ENCODE measurements around the gene LGSN.
"Not testable (repeated sequence)": the region's sequence is repeated elsewhere in the genome, so short reads cannot be mapped to it uniquely, and the experiment has no call there.

The LGSN gene

GRCh38 chr6:63333440-63333839 is 13.7 kb upstream of the LGSN start:
- no peak for DNase-seq (ENCODE audit: low read depth)
- no peak for TF ChIP-seq CTCF (conservative IDR thresholded peaks at IDR 0.05; ENCODE audit: control insufficient read depth, insufficient read depth, low read depth, low read length)
- no peak overlapping the region for H3K4me3 ChIP-seq (ENCODE audit: control insufficient read depth, low read depth, low read length)

- not testable (repeated sequence) for H3K4me3 ChIP-seq (ENCODE audit: control insufficient read depth, low read depth, low read length); DNase-seq (ENCODE audit: low read depth)
These were observed 6.8 kb upstream of the LGSN start for GRCh38 chr6:63326630-63327029.

GRCh38 chr6:63322981-63323380 is 3.2 kb upstream of the LGSN start:
- DNase-seq (ENCODE audit: low read depth) = no peak
- TF ChIP-seq CTCF (conservative IDR thresholded peaks at IDR 0.05; ENCODE audit: control insufficient read depth, insufficient read depth, low read depth, low read length) = no peak
- H3K4me3 ChIP-seq (ENCODE audit: control insufficient read depth, low read depth, low read length) = no peak overlapping the region

- TF ChIP-seq CTCF (conservative IDR thresholded peaks at IDR 0.05; ENCODE audit: control insufficient read depth, insufficient read depth, low read depth, low read length) = no peak
- no peak overlapping the region for H3K4me3 ChIP-seq (ENCODE audit: control insufficient read depth, low read depth, low read length)
- DNase-seq (ENCODE audit: low read depth) = no peak
These were observed 2.0 kb upstream of the LGSN start for GRCh38 chr6:63321821-63322220.

- DNase-seq (ENCODE audit: low read depth) = no peak
- H3K4me3 ChIP-seq (ENCODE audit: control insufficient read depth, low read depth, low read length) = no peak overlapping the region
- TF ChIP-seq CTCF (conservative IDR thresholded peaks at IDR 0.05; ENCODE audit: control insufficient read depth, insufficient read depth, low read depth, low read length) = no peak
These were observed 2.1 kb downstream of the LGSN start for GRCh38 chr6:63317641-63318040.

- H3K4me3 ChIP-seq (ENCODE audit: control insufficient read depth, low read depth, low read length) = no peak overlapping the region
- DNase-seq (ENCODE audit: low read depth) = no peak
- no peak for TF ChIP-seq CTCF (conservative IDR thresholded peaks at IDR 0.05; ENCODE audit: control insufficient read depth, insufficient read depth, low read depth, low read length)
These were observed 3.7 kb downstream of the LGSN start for GRCh38 chr6:63316113-63316512.

- no peak overlapping the region for H3K4me3 ChIP-seq (ENCODE audit: control insufficient read depth, low read depth, low read length)
- DNase-seq (ENCODE audit: low read depth) = no peak
- TF ChIP-seq CTCF (conservative IDR thresholded peaks at IDR 0.05; ENCODE audit: control insufficient read depth, insufficient read depth, low read depth, low read length) = no peak
These were observed 6.7 kb downstream of the LGSN start for GRCh38 chr6:63313111-63313510.

Measured in fibroblast of mammary gland (primary cell).